Neural progenitor cell (in vitro differentiated cells): ENCODE data around the gene CDH13.

ENCODE experiments used
- EZH2 ChIP-seq: fragments of 200-600 bp; sonication (generic); IDR thresholded peaks from 2 replicates; pipeline ENCODE4 v1.6.1; 2017; ENCODE audit warnings: antibody characterized with exemption, mild to moderate bottlenecking, moderate library complexity
- TF ChIP-seq, protein P1 (sequence below): fragments of 200-600 bp; sonication (generic); IDR thresholded peaks from 2 replicates; pipeline ENCODE4 v1.5.1; 2017; ENCODE audit warnings: antibody characterized with exemption, mild to moderate bottlenecking

DNA sequence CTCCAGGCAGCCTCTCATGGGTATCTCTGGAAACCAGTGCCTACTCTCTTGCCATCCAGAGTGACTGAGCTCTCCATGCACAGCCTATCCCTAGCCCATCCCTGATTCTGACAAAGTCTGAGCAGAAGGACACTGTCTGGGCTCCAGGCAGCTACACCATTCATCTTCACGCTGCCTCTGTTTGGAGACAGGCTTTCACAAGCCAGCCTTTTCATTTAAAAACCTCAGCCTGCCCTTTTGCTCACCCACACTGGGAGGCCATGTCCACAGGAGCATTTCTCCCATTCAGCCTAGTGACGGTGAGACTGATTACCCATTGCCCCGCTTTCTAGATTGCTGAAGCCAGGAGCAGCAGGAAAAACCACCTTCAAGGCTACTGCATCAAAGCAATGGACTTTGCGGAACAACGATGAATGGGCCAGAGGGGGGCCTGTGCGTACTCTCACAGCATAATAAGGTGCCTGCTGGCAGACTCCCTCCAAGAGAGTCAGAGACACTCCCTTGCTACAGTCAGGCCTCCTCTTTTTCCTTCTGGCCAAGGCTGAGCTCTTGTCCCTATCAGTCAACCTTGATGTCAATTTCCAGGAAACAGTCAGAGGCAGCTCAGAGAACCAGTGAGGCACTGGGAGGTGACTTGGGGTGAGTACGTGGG, 24.7 kb upstream of the CDH13 start:
- TF ChIP-seq EZH2, result no peak
- TF ChIP-seq, protein P1, sequence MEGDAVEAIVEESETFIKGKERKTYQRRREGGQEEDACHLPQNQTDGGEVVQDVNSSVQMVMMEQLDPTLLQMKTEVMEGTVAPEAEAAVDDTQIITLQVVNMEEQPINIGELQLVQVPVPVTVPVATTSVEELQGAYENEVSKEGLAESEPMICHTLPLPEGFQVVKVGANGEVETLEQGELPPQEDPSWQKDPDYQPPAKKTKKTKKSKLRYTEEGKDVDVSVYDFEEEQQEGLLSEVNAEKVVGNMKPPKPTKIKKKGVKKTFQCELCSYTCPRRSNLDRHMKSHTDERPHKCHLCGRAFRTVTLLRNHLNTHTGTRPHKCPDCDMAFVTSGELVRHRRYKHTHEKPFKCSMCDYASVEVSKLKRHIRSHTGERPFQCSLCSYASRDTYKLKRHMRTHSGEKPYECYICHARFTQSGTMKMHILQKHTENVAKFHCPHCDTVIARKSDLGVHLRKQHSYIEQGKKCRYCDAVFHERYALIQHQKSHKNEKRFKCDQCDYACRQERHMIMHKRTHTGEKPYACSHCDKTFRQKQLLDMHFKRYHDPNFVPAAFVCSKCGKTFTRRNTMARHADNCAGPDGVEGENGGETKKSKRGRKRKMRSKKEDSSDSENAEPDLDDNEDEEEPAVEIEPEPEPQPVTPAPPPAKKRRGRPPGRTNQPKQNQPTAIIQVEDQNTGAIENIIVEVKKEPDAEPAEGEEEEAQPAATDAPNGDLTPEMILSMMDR, result no peak
